Superior temporal gyrus (tissue), 1 donor: Measurements from ENCODE around the gene MEX3C.
A peak's percentile ranks its signal among the peaks of the same experiment; 100 is the strongest.

Experiments used
- DNase-seq: peaks from one replicate; pipeline ENCODE4 v3.0.0-alpha.2; 2016; ENCODE audit errors: extremely low spot score

MEX3C gene

DNA sequence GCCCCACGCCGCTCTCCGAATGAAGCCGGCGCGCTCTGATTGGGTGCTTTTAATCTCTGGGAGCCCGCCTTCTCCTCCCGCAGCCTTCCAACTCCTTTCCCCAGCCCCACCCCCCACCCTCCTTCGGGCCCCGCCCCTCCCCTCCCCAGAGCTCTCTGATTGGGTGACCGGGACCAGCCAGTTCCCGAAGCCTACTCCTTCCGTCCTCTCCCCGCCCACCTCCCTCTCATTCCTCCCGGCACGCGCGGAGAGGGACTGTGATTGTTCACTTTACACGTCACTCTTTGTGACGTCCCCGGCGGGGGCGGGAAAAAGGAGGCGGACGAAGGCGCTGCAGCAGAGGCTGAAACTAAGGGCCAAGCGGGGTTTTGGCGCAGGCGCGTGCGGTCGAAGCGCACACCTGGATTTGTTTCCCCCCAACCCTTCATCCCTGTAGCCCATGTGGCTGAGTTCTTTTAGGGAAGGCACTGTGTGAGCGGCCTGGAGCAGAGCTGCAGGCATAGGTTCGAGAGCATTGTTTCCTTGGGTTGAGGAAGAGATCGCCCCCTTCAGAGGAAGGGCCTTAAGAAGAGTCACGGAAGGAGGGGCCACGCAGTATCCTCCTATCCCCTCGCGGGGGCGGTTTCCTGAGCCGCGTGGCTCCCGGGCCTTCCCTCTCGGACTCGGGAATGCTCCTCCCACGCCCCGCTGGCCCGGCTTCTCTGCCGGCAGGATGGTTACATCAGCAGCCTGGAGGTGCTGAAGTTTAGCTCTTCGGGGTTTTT lies at the start of gene MEX3C:
Gene MEX3C, minus strand, starts transcription at position 21 of the 764 bp plus-strand sequence. CDS start 361 bp downstream, outside the sequence.
- DNase-seq, result peak; percentile 99

GRCh38 chr18:51241226-51241625 lies 43.7 kb upstream of the MEX3C start:
- DNase-seq, result no peak

GRCh38 chr18:51236225-51236624 lies 38.7 kb upstream of the MEX3C start:
- no peak for DNase-seq

GRCh38 chr18:51235009-51235789 lies 37.7 kb upstream of the MEX3C start:
- no peak for DNase-seq

- no peak for DNase-seq
Measured at GRCh38 chr18:51234117-51235008, 36.9 kb upstream of the MEX3C start.

DNA sequence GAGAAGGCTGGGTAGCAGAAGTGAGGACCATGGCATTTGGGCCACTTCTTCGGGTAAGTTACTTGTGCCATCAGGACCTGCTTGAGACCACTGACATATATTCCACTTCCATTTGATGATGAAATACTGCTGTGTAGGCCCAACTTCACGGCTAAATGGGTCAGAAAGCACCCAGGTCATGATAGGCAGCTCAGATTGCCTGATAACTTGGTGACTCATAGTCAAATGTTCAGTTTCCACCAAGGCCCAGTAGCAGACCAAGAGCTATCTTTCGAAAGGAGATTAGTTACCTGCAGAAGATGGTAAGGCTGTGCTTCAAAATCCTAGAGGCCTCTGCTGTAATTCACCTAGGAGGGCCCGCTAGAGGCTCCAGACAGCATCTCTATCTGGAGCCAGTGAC lies 31.8 kb upstream of the MEX3C start:
- no peak for DNase-seq

- DNase-seq, result no peak
Measured at GRCh38 chr18:51227660-51228059, 30.2 kb upstream of the MEX3C start.

GRCh38 chr18:51226587-51227350 lies 29.3 kb upstream of the MEX3C start:
- DNase-seq, result no peak

- DNase-seq, result no peak
Measured at GRCh38 chr18:51226068-51226467, 28.6 kb upstream of the MEX3C start.

DNA sequence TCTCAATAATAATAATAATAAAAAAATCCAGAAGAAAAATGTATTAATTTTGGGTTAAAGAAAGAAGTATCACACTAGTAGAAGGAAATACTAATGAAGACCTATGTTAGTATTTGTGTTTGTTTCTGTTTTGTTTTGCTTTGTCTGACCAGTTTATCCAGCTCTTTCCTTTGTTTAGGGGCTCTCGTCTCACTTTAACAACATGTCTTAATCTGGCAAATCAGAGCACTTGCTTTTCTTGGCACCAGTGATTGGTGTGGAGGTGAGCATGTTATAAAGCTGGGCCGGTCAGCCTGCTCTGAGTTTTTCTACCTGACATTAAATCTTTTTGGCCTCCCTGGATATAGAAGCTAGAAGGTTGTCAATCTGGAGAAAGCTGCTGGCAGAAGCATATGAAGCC lies 15.1 kb upstream of the MEX3C start:
- DNase-seq, result no peak

DNA sequence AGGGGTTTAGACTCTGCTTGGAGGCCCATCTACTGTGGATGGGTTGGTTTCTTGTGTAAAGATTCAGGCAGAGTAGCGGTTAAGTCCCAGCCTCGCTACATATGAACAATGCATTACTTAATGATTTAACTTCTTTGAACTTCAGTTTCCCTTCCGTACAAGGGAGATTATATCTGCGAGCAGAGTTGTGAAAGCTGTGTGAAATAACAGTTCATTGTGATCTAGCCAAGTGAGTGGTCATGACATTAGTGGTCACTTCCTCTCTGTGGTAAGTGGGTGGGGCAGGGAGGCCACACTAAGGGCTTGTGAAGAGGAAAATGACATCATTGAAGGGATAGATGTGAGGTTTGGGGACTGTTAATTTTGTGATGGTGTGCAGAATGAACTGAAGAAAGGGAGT lies 14.1 kb upstream of the MEX3C start:
- DNase-seq, result no peak

DNA sequence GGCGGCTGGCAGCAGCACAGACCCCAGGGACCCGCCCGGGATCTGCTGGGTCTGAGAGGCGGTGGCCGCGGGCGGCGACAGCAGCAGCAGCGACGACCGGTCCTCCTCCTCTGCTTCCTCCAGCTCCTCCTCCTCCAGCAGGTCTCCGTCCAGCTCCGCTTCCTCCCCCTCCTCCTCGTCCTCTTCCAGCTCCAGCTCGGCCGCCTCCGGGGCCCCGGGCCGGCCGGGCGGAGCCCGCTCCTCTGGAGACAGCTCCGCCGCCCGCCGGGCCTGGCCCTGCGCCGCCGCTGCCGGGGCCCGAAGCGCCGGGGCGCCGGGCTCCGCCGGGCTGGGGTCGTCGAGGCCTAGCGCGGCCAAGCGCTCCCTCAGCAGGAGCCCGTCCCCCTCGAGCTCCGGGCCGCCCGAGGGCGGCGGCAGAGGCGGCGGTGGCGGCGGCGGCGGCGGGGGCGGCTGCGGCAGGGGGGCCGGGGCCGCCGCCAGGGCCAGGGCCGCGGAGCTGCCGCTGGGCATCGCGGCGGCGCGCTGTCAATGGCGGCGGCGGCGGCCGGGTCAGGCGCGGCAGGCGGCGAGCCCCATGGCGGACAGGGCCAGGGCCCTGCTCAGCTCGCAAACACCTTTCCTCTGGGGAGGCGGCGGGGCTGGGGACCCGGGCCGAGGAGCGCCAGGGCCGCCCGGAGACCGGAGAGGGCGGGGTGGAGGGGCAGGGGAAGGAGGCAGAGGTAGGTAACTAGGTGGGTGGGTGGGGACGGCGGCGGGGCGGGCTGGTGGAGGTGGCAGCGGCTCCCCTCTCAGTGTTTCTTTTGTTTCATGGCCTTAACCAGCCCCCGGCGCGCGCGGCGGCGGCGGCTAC lies 445 bp downstream of the MEX3C start:
- no peak for DNase-seq

DNA sequence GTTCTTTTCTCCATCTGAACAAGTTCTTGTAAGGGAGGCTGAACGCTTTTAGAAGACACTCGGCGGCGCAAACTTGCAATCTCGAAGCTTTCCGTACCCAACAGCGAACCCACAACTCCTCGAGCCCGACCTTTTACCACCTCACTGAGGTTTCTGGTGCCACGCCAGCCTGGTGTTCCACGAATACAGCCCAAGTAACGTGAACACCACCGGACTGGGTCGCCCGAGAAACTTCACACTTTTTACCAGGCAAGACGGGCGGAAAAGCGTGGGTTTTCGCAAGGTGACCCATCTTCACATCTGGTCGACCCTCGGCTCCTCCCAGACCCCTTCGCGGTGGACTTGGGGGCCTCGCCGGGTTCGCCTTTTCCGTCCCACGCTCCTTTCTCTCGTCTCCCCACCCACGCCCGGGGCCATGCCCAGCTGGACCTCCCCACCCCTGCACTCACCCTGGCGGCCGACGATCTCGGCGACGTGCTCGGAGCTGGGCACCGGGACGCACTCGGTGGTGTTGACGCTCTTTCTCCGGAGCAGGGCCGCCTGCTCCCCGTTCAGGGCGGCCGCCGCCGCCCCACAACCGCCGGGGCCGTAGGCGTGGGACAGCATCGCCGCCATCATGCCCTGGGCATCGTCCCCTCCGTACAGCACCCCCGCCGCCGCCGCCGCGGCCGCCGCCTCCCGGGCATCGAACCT lies 1.2 kb downstream of the MEX3C start:
- DNase-seq, result peak; percentile 45

DNA sequence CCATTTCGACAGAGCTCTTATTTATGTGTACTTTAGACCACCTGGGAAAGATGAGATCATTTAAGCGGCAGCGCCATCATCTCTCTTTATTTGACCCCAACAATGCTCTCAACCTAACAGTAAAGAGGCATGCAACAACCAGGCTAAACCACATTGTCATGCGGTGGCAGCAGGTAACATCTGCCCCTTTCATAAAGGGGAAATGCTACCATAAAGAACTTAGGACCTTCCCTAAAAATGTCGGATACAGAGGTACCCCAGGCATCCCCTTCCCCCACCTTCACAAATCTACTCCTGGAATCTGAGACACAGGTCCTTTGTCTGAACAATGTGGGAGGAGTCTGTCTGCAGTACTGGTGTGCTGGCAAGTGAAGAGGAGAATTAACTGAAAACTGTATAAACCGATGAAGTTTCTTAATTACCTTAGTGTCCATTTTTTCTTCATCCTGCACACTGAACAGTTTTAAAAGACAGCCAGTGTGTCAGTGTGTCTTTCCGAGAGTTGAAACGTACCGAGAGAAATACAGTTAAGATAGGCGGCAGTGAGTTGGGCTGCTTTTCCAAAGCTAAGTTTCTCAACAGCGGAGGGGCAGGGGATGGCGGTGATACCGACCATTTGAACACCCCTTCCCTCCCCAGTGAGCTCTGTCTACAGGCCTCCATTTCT lies 1.9 kb downstream of the MEX3C start:
- peak; percentile 64 for DNase-seq

DNA sequence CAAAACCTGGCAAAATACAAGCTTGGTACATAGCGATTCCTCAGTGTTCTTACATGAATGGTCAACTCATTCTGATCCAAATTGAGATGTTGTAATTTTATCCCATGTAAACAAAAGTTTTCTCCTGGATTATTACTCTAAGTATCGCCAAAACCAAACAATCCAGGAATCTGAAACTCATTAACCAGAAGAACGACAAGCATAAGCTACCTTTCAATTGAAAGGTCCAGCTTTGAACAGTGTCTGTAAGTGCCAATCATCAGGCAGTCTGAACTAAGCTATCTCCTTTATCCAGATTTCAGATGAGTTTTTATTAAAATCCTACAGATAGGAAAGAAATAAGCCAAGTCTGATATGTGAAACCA lies 2.4 kb downstream of the MEX3C start:
- DNase-seq, result no peak

DNA sequence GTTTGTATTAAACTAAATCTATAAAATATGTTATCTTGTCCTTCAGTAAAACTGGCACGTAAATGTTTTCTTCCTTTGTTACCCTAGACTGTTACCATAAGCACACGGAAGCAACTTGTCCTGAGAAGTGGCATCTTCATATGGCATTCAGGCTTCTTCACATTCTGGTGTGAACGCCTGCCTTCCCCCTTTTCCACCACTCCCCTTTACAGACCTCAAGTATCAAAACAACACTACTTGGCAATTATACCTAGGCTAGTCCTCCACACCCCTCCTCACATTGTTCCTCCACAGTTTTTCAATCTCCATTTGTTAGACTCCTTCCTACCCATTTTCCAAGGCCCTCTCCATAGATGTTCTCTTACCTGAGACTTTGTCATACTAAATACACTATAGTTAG lies 2.9 kb downstream of the MEX3C start:
- no peak for DNase-seq

DNA sequence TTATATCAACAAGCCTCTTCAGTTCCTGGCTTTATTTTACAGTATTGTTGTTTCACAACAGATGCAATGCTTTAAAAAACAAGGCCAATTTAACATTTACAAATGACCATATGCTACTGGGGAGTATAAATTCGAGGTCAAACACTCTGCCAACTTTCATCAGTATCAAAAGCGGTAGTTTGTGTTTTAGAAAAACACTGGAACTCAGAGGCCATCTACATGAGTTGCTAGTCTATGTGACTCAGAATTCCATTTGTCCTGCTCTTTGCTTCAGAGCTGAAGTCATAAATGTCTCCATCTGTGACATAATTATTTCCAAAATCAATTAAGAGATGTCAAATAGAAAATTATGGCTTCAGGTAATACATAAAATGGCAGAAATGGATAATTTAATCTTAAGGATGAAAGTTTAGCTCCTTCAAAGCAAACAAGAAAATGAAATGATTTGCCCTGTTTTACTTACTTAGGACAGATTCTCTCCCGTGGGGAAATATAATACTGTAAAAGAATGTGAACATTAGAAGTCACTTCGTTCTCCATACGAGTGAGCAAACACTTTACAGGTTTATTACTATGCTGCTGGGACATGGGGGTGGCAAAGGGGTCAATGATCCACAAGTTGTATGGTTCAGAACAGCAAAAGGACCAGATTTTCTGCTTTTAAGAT lies 3.7 kb downstream of the MEX3C start:
- no peak for DNase-seq

DNA sequence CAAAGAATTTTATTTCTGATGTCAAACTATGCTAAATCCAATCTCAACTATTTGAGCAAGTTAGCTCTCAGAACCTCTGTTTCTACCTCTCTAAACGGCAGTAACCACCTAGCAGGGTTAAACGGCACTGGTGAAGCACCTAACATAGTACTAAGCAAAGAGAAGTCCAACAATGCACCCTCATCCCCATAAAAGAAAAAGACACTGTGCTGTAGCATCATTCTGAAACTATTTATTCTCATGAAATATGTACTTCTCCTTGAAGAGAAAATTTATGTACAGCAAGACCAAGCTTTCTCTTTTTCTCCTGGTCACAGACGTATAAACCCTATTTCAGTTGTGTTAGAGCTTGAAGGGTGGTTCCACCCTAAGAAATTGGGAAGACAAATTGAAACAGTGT lies 4.8 kb downstream of the MEX3C start:
- no peak for DNase-seq

DNA sequence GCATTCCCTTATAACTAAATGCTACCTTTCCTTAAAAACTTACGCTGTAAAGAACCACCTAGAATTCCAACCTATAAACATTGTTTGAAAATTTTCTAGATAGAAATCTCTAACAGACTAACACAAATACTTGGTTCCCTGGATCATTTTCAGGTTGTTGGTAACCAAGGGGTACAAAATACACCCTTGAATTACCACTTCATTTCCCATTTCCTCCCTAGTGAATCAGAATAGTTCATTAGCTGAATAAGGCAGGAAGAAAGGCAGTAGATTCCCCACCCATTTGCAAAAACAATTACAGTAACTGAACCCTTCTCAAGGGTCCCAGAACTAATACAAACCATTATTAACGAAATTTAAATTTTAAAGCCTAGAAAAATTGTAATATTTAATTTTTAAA lies 5.5 kb downstream of the MEX3C start:
- DNase-seq, result no peak
